ENCODE results near the gene ATP6V1G2.

ATP6V1G2 gene

DNA sequence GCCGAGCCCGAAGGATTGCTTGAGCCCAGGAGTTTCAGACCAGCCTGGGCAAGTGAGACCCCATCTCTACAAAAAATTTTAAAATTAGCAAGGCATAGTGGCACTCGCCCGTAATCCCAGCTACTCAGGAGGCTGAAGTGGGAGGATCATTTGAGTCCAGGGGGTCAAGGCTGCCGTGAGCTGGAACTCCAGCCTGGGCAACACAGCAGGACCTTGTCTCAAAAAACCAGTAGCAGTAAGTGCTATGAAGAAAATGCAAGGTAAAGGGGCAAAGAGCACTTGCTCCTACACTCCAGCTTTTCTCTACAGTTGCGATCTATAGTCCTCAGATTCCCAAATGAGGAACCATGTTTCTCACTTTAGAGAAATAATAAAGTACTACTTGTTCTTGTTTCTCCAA lies 2.8 kb downstream of the ATP6V1G2 start:
- H3K4me1 ChIP-seq (ENCODE audit: control insufficient read depth in 1 of 2, insufficient read depth in 2 of 2, low read length in 2 of 2), result peaks cover 10 to 11% of the 10 kb centered on the region in 2 experiments
- no CpG with 5 or more reads among the region's 6 CpGs for WGBS (ENCODE audit: extremely low coverage, insufficient coverage, insufficient read length)

DNA sequence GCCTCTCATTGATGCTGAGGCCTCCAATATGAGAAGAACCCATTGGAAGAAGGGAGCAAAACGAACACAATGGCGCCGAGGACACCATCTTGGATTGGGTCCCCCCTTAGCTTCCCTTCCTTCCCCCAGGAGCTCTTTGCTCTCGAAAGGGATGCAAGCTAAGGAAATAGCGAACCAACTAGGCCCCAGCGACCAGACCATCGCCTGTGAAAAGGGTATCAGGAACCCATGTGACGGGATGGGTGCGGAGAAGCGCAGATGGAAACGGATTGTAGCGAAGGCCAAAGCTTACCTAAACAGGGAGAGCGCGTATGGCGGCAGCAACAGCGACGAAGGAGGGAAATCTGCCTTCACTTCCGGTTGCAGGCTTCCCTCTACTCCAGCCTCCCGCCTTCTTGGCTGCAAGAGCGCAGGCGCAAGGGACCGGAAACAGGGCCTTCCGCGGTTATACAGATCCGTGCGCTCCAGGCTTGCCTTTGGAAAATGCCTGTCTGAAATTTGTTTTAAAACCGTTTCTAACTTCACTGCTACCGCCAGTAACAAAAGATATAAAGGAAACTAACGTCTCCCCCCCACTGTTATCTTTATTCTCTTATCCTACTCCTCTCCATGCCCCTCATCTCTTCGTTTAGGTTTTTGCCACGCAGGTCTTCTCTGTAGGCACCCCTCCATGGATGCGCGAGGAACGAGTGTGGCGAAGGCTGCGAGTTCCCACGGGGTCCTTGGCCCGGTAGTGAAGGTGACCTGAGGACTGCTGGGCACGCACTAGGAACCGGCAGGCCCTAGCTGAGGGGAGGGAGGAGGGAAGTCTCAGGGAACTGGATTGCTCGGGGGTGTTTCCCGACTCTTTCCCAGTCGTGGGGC lies 4.5 kb downstream of the ATP6V1G2 start, which contains the start of gene DDX39B:
Gene DDX39B, minus strand, starts transcription at position 346 of the 864 bp plus-strand sequence. CDS start 1,471 bp downstream, outside the sequence.
- Histone ChIP-seq H3K23ac (ENCODE audit: low read length) (no peak within 1 kb of the TSS), H3K27ac (ENCODE audit: low read depth, low read length) (peak within 1 kb of the TSS; percentile 87), H3K79me2 (ENCODE audit: control insufficient read depth, insufficient read depth, low read length, poor library complexity) (peaks cover 20% of the 10 kb centered on the region), H4K12ac (ENCODE audit: low read depth, low read length) (peak within 1 kb of the TSS; percentile 32), H4K8ac (ENCODE audit: low read depth, low read length) (peak within 1 kb of the TSS; percentile 67), H2BK5ac (ENCODE audit: low read depth, low read length, poor library complexity) (peak within 1 kb of the TSS; percentile 81), H2BK120ac (ENCODE audit: insufficient read depth, low read length, poor library complexity) (peak within 1 kb of the TSS; percentile 8), H3K14ac (ENCODE audit: low read length) (peak within 1 kb of the TSS; percentile 29), H3K36me3 (ENCODE audit: control insufficient read depth in 1 of 2, insufficient read depth in 2 of 2, low read length in 2 of 2) (peaks cover 20 to 32% of the 10 kb centered on the region in 2 experiments), H3K4me1 (ENCODE audit: control insufficient read depth in 1 of 2, insufficient read depth in 2 of 2, low read length in 2 of 2) (peaks cover 6% of the 10 kb centered on the region in 2 experiments), H3K4ac (ENCODE audit: low read depth, low read length) (peak within 1 kb of the TSS; percentile 90), H3K27me3 (ENCODE audit: insufficient read depth, low read length) (no peaks in the 10 kb centered on the region), H3K4me3 (ENCODE audit: low read depth, low read length) (peak within 1 kb of the TSS; percentile 82), H3K18ac (ENCODE audit: low read length) (peak within 1 kb of the TSS; percentile 54), H3K9me3 (ENCODE audit: insufficient read depth, low read depth, low read length) (no peaks in the 10 kb centered on the region), H3K9ac (ENCODE audit: low read length) (peak within 1 kb of the TSS; percentile 95), H2AK5ac (ENCODE audit: low read length) (peak within 1 kb of the TSS; percentile 14), H3K4me2 (ENCODE audit: low read length) (peak within 1 kb of the TSS; percentile 83), H4K91ac (ENCODE audit: low read depth, low read length) (peak within 1 kb of the TSS; percentile 92), H2BK12ac (ENCODE audit: low read length) (no peak within 1 kb of the TSS), H2AFZ (ENCODE audit: insufficient read depth, low read length, poor library complexity) (peak within 1 kb of the TSS; percentile 27), H3K79me1 (ENCODE audit: low read length) (peaks cover 10% of the 10 kb centered on the region)
- peak; percentile 94 to 98 for DNase-seq
- WGBS (ENCODE audit: extremely low coverage, insufficient coverage, insufficient read length), result no CpG with 5 or more reads among the region's 43 CpGs

More for the DNA sequence above, 2.8 kb downstream of the ATP6V1G2 start:
- Histone ChIP-seq H3K4me3 (ENCODE audit: low read depth, low read length) (no peak overlapping the region), H4K91ac (ENCODE audit: low read depth, low read length) (no peak overlapping the region), H2AK5ac (ENCODE audit: low read length) (no peak overlapping the region), H3K4me2 (ENCODE audit: low read length) (no peak overlapping the region), H3K79me1 (ENCODE audit: low read length) (peaks cover 12% of the 10 kb centered on the region), H2AFZ (ENCODE audit: insufficient read depth, low read length, poor library complexity) (no peak overlapping the region), H3K27me3 (ENCODE audit: insufficient read depth, low read length) (no peaks in the 10 kb centered on the region), H3K14ac (ENCODE audit: low read length) (no peak overlapping the region), H3K36me3 (ENCODE audit: control insufficient read depth in 1 of 2, insufficient read depth in 2 of 2, low read length in 2 of 2) (peaks cover 12 to 17% of the 10 kb centered on the region in 2 experiments), H4K12ac (ENCODE audit: low read depth, low read length) (no peak overlapping the region), H2BK5ac (ENCODE audit: low read depth, low read length, poor library complexity) (no peak overlapping the region), H3K79me2 (ENCODE audit: control insufficient read depth, insufficient read depth, low read length, poor library complexity) (peaks cover 20% of the 10 kb centered on the region), H3K4ac (ENCODE audit: low read depth, low read length) (no peak overlapping the region), H3K18ac (ENCODE audit: low read length) (no peak overlapping the region), H4K8ac (ENCODE audit: low read depth, low read length) (no peak overlapping the region), H3K27ac (ENCODE audit: low read depth, low read length) (no peak overlapping the region), H3K9ac (ENCODE audit: low read length) (no peak overlapping the region), H2BK12ac (ENCODE audit: low read length) (no peak overlapping the region), H2BK120ac (ENCODE audit: insufficient read depth, low read length, poor library complexity) (no peak overlapping the region), H3K23ac (ENCODE audit: low read length) (no peak overlapping the region), H3K9me3 (ENCODE audit: insufficient read depth, low read depth, low read length) (no peaks in the 10 kb centered on the region)
- no peak for DNase-seq

DNA sequence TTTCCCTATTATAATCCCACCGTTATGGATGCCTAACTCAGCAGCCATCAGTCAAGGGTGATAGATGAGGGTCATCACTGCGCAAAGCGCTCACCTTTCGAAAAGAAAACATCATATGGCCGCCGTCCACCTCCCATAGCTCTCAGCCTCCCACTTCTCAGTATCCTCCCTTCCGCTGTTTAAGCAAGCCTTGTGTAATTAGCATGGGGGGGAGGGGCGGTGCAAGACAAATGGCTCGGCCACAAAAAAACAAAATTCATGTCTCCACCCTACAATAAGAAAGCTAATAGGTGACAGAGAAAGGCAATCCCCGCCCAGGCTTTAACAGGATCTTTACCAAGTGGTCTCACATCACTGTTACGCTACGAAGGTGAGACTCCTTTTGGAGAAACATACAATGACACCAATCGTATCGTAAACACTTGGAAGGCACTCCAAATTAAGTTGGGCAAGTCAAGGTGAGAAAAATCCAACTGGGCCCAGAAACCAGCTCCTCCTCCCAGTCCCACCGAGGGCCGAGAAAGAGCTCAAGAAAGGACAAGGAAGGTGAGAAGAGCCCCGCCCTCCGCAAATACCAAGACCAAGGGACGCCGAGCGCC lies 5.2 kb downstream of the ATP6V1G2 start:
- H3K9me3 ChIP-seq (ENCODE audit: insufficient read depth, low read depth, low read length), result no peaks in the 10 kb centered on the region
- no peak overlapping the region for H3K23ac ChIP-seq (ENCODE audit: low read length)
- peak overlapping the region; percentile 14 for H2AK5ac ChIP-seq (ENCODE audit: low read length)
- peak overlapping the region; percentile 82 for H3K4me3 ChIP-seq (ENCODE audit: low read depth, low read length)
- H4K12ac ChIP-seq (ENCODE audit: low read depth, low read length), result peak overlapping the region; percentile 32
- peak overlapping the region; percentile 54 for H3K18ac ChIP-seq (ENCODE audit: low read length)
- DNase-seq, result peak in 1 of 2 donors; percentile 33
- peak overlapping the region; percentile 87 for H3K27ac ChIP-seq (ENCODE audit: low read depth, low read length)
- peak overlapping the region; percentile 29 for H3K14ac ChIP-seq (ENCODE audit: low read length)
- H4K91ac ChIP-seq (ENCODE audit: low read depth, low read length), result peak overlapping the region; percentile 92
- peak overlapping the region; percentile 83 for H3K4me2 ChIP-seq (ENCODE audit: low read length)
- peaks cover 10% of the 10 kb centered on the region for H3K79me1 ChIP-seq (ENCODE audit: low read length)
- H2BK5ac ChIP-seq (ENCODE audit: low read depth, low read length, poor library complexity), result peak overlapping the region; percentile 81
- peaks cover 6% of the 10 kb centered on the region in 2 experiments for H3K4me1 ChIP-seq (ENCODE audit: control insufficient read depth in 1 of 2, insufficient read depth in 2 of 2, low read length in 2 of 2)
- peak overlapping the region; percentile 3 for H2BK120ac ChIP-seq (ENCODE audit: insufficient read depth, low read length, poor library complexity)
- no peaks in the 10 kb centered on the region for H3K27me3 ChIP-seq (ENCODE audit: insufficient read depth, low read length)
- peak overlapping the region; percentile 3 for H2AFZ ChIP-seq (ENCODE audit: insufficient read depth, low read length, poor library complexity)
- peak overlapping the region; percentile 65 for H4K8ac ChIP-seq (ENCODE audit: low read depth, low read length)
- no peak overlapping the region for H2BK12ac ChIP-seq (ENCODE audit: low read length)
- peak overlapping the region; percentile 90 for H3K4ac ChIP-seq (ENCODE audit: low read depth, low read length)
- no CpG with 5 or more reads among the region's 21 CpGs for WGBS (ENCODE audit: extremely low coverage, insufficient coverage, insufficient read length)
- peaks cover 20% of the 10 kb centered on the region for H3K79me2 ChIP-seq (ENCODE audit: control insufficient read depth, insufficient read depth, low read length, poor library complexity)
- peak overlapping the region; percentile 95 for H3K9ac ChIP-seq (ENCODE audit: low read length)
- peaks cover 25 to 39% of the 10 kb centered on the region in 2 experiments for H3K36me3 ChIP-seq (ENCODE audit: control insufficient read depth in 1 of 2, insufficient read depth in 2 of 2, low read length in 2 of 2)

DNA sequence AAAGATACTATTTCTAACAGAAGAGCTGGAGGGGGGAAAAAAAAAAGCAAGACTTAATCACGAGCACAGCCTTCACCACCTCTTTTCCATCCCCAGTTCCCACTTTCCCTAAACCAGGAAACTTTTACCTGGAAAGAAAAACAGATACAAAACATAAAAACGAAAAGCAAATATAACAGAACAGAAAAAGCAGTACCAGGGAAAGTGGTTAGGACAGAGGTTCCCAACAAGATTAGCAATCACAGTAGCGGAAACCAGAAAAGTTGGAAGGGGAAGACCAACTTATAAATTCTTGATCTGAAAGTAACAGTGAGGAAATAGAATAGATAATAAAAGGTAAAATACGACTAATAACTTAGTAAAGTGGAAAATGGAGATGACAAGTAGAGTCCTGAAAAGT lies 5.8 kb downstream of the ATP6V1G2 start:
- no peak overlapping the region for H2AK5ac ChIP-seq (ENCODE audit: low read length)
- H3K27me3 ChIP-seq (ENCODE audit: insufficient read depth, low read length), result no peaks in the 10 kb centered on the region
- H3K79me1 ChIP-seq (ENCODE audit: low read length), result peaks cover 10% of the 10 kb centered on the region
- no peak for DNase-seq
- peak overlapping the region; percentile 83 for H3K4me2 ChIP-seq (ENCODE audit: low read length)
- H2AFZ ChIP-seq (ENCODE audit: insufficient read depth, low read length, poor library complexity), result no peak overlapping the region
- no peak overlapping the region for H3K23ac ChIP-seq (ENCODE audit: low read length)
- no peak overlapping the region for H3K18ac ChIP-seq (ENCODE audit: low read length)
- peaks cover 25 to 44% of the 10 kb centered on the region in 2 experiments for H3K36me3 ChIP-seq (ENCODE audit: control insufficient read depth in 1 of 2, insufficient read depth in 2 of 2, low read length in 2 of 2)
- peak overlapping the region; percentile 90 for H3K4ac ChIP-seq (ENCODE audit: low read depth, low read length)
- H3K27ac ChIP-seq (ENCODE audit: low read depth, low read length), result no peak overlapping the region
- no peak overlapping the region for H2BK120ac ChIP-seq (ENCODE audit: insufficient read depth, low read length, poor library complexity)
- H4K8ac ChIP-seq (ENCODE audit: low read depth, low read length), result no peak overlapping the region
- H3K79me2 ChIP-seq (ENCODE audit: control insufficient read depth, insufficient read depth, low read length, poor library complexity), result peaks cover 20% of the 10 kb centered on the region
- H2BK12ac ChIP-seq (ENCODE audit: low read length), result no peak overlapping the region
- peaks cover 6% of the 10 kb centered on the region in 2 experiments for H3K4me1 ChIP-seq (ENCODE audit: control insufficient read depth in 1 of 2, insufficient read depth in 2 of 2, low read length in 2 of 2)
- no peak overlapping the region for H4K91ac ChIP-seq (ENCODE audit: low read depth, low read length)
- H2BK5ac ChIP-seq (ENCODE audit: low read depth, low read length, poor library complexity), result no peak overlapping the region
- H4K12ac ChIP-seq (ENCODE audit: low read depth, low read length), result no peak overlapping the region
- H3K4me3 ChIP-seq (ENCODE audit: low read depth, low read length), result peak overlapping the region; percentile 82
- H3K9me3 ChIP-seq (ENCODE audit: insufficient read depth, low read depth, low read length), result no peaks in the 10 kb centered on the region
- no CpG with 5 or more reads among the region's 4 CpGs for WGBS (ENCODE audit: extremely low coverage, insufficient coverage, insufficient read length)
- H3K14ac ChIP-seq (ENCODE audit: low read length), result no peak overlapping the region
- H3K9ac ChIP-seq (ENCODE audit: low read length), result no peak overlapping the region

Measured in trophoblast cell (in vitro differentiated cells and primary cell).